ENCODE results near the gene GTF3C5. TPM values are rescaled to one million over a fixed set of nuclear protein-coding genes. Genes with fewer than 3 reads are reported as not detected.

Gene GTF3C5
- total and polyA plus RNA-seq, 10 of the 15 experiments (the other 5 are each of a cell fraction or from before 2014, with no cell fraction given) = 2.2 to 81.1 (median 68.7) TPM

GRCh38 chr9:133106511-133107244 is 75.9 kb downstream of the GTF3C5 start (continued):
- TF ChIP-seq ZZZ3 (IDR thresholded peaks at IDR 0.05; ENCODE audit: control insufficient read depth, insufficient read length, low read depth) (no peak), ZNF384 (IDR thresholded peaks at IDR 0.05; ENCODE audit: borderline replicate concordance, low read depth, low read length) (no peak), TAF1 (IDR thresholded peaks at IDR 0.05; ENCODE audit: borderline replicate concordance, low read depth, low read length) (no peak), ELK1 (IDR thresholded peaks at IDR 0.05; ENCODE audit: low read depth, low read length) (no peak)

GRCh38 chr9:133107245-133107722 is 76.5 kb downstream of the GTF3C5 start:
- Histone ChIP-seq H3K4me1 (ENCODE audit: control insufficient read depth, insufficient read depth, low read length) (peaks cover under 1% of the 10 kb centered on the region; the same call in 1 of the 2 replicates), H3K27me3 (replicated peaks in 1 of 2; ENCODE audit: control insufficient read depth in 2 of 2, insufficient read depth in 2 of 2, low read length in 1 of 2) (no peaks in the 10 kb centered on the region), H3K9me3 (replicated peaks; ENCODE audit: control insufficient read depth, insufficient read depth, low read length) (no peaks in the 10 kb centered on the region), H3K4me3 (no peak overlapping the region), H3K4me2 (ENCODE audit: control insufficient read depth, insufficient read depth) (no peak overlapping the region), H4K20me1 (ENCODE audit: control insufficient read depth, insufficient read depth) (no peaks in the 10 kb centered on the region), H3K36me3 (ENCODE audit: control insufficient read depth in 2 of 2, insufficient read depth in 2 of 2, low read length in 1 of 2) (peaks cover 29 to 38% of the 10 kb centered on the region in 2 experiments), H3K79me2 (ENCODE audit: control insufficient read depth, insufficient read depth, low read length) (peaks cover 1% of the 10 kb centered on the region; the same call in 1 of the 2 replicates), H2AFZ (ENCODE audit: control insufficient read depth, low read depth, low read length) (no peak overlapping the region), H3K9ac (ENCODE audit: control insufficient read depth, insufficient read depth, low read length) (no peak overlapping the region), H3K27ac (ENCODE audit: control insufficient read depth, insufficient read depth) (no peak overlapping the region)
- TF ChIP-seq WRNIP1 (IDR thresholded peaks at IDR 0.05; ENCODE audit: borderline replicate concordance, low read depth, low read length) (no peak), SMAD1 (IDR thresholded peaks at IDR 0.05; ENCODE audit: low read depth, partially characterized antibody) (no peak), LARP7 (IDR thresholded peaks at IDR 0.05) (no peak), NBN (IDR thresholded peaks at IDR 0.05) (no peak), ZBTB4 (CRISPR knock-in tag; IDR thresholded peaks at IDR 0.05) (no peak), CEBPB (IDR thresholded peaks at IDR 0.05; ENCODE audit: borderline replicate concordance in 1 of 2, low read depth in 2 of 2, low read length in 2 of 2) (no peak), IRF5 (IDR thresholded peaks at IDR 0.05; ENCODE audit: borderline replicate concordance) (no peak), MYC (IDR thresholded peaks at IDR 0.05; ENCODE audit: insufficient read depth, insufficient read length, insufficient replicate concordance, low read length, severe bottlenecking) (no peak), JUND (IDR thresholded peaks at IDR 0.05; ENCODE audit: low read depth, low read length) (no peak)
- CTCF ChIA-PET = interaction anchor here (0.8 to 22.5 kb wide), 5 partner anchors 8 to 79 kb away, joined by 3 to 401 read pairs (median 4); no protein-coding TSS in a partner anchor
- RAD21 ChIA-PET (ENCODE audit: unreplicated experiment) = no interaction called here
- in situ Hi-C loops (cut with MboI) (loop anchor here (5.0 kb wide), 1 partner anchor 40 kb away; no protein-coding TSS in a partner anchor), intact Hi-C loops (cut with micrococcal nuclease; ENCODE audit: unreplicated experiment) (no loop called here)
- DNase-seq (ENCODE audit: low read depth, low spot score) = no peak
- POLR2A ChIA-PET = no interaction called here
- SMC1A ChIA-PET (ENCODE audit: uncharacterized antibody, unreplicated experiment) = interaction anchor here (1.5 to 1.6 kb wide), 2 partner anchors 11 to 40 kb away, joined by 3 to 5 read pairs; no protein-coding TSS in a partner anchor
- no TSS peak for BruUV-seq (replicated peaks)
- no peak for ATAC-seq
- 93% methylated on average over 10 of the region's 13 CpGs for WGBS (ENCODE audit: insufficient coverage, insufficient replicate concordance, low lambda C conversion rate, missing lambda C conversion rate)
- no peak for FAIRE-seq
